ENCODE data around the gene ERI3.

GRCh38 chr1:44346878-44347277 is 8.2 kb downstream of the ERI3 start:
- TF ChIP-seq POLR2A (IDR thresholded peaks at IDR 0.05; ENCODE audit: low read depth, low read length) (no peak), POLR2AphosphoS5 (IDR thresholded peaks at IDR 0.05; ENCODE audit: low read depth, low read length) (no peak), SPI1 (IDR thresholded peaks at IDR 0.05; ENCODE audit: low read depth, low read length) (no peak), TAF1 (IDR thresholded peaks at IDR 0.05; ENCODE audit: low read depth, low read length) (no peak), POU2F2 (IDR thresholded peaks at IDR 0.05; ENCODE audit: low read depth, low read length) (no peak), PAX5 (IDR thresholded peaks at IDR 0.05; ENCODE audit: insufficient read depth, low read length, severe bottlenecking) (no peak)
